Subcutaneous adipose tissue (tissue), 4 donors: Measurements from ENCODE around the gene NRIP2. TPM values are rescaled to one million over a fixed set of nuclear protein-coding genes. Genes with fewer than 3 reads are reported as not detected.

Experiments used
- CTCF ChIP-seq: fragments of 450-650 bp; IDR thresholded peaks from one replicate; pipeline ENCODE4 v1.5.1; 2016; ENCODE audit warnings: low read depth, mild to moderate bottlenecking, control low read depth, antibody characterized with exemption, moderate library complexity
- total RNA-seq, 4 donors: library from RNA; depleted of rRNA; stranded (reverse); fragments of >200 nt; gene quantifications; one replicate each; pipeline ENCODE4 v1.1.0, GENCODE V29; 2016

NRIP2 gene
- total RNA-seq = 1 to 10 TPM in 2 of 4 donors, under 1 TPM in 2; 0.16 to 1.5 (median 1.0) TPM

GRCh38 chr12:2834581-2835491 lies at the start of gene NRIP2:
Gene NRIP2 (minus strand): TSS chr12:2835035. CDS start chr12:2834983, 52 bp downstream.
- TF ChIP-seq CTCF = no peak

GRCh38 chr12:2879853-2880252 lies 45.0 kb upstream of the NRIP2 start:
- TF ChIP-seq CTCF = no peak

GRCh38 chr12:2877953-2878732 lies 43.3 kb upstream of the NRIP2 start:
- no peak for TF ChIP-seq CTCF

GRCh38 chr12:2877047-2877952 lies 42.5 kb upstream of the NRIP2 start, which contains the start of the genes FOXM1 and RHNO1:
Gene FOXM1 (minus strand): TSS chr12:2877174. CDS start chr12:2874478, 2,696 bp downstream.
Gene RHNO1 (plus strand): TSS chr12:2877223. CDS start chr12:2885367, 8,144 bp downstream.
- no peak for TF ChIP-seq CTCF

GRCh38 chr12:2876431-2877046 lies 41.7 kb upstream of the NRIP2 start:
- TF ChIP-seq CTCF = no peak

GRCh38 chr12:2864198-2864597 lies 29.4 kb upstream of the NRIP2 start:
- TF ChIP-seq CTCF = no peak
